Spleen (tissue), 11 donors: ENCODE results near the gene PXDN. TPM values are rescaled to one million over a fixed set of nuclear protein-coding genes. Genes with fewer than 3 reads are reported as not detected.

ENCODE experiments used
- DNase-seq: peaks from one replicate; pipeline ENCODE4 v3.0.0-alpha.2; 2020
- H3K27ac ChIP-seq, 8 donors: fragments of 200-600 bp; sonication (generic) in 7 of 8; 1 replicate in 4 of 8; 2 replicates in 4 of 8; pipeline versions ENCODE4 v1.5.0 to v1.8.0; 2016 to 2021; ENCODE audit warnings: inconsistent platforms in 4 of 8, mild to moderate bottlenecking in 4 of 8, moderate library complexity in 1 of 8
- H3K27me3 ChIP-seq, 7 donors: fragments of 200-600 bp; sonication (generic) in 6 of 7; replicated peaks in 1 of 7; 1 replicate in 4 of 7; 2 replicates in 3 of 7; pipeline versions ENCODE4 v1.5.0 to v1.8.0; 2016 to 2021; ENCODE audit warnings: inconsistent platforms in 3 of 7, mild to moderate bottlenecking in 1 of 7
- H3K36me3 ChIP-seq, 6 donors: fragments of 200-600 bp; sonication (generic) in 5 of 6; 1 replicate in 4 of 6; 2 replicates in 2 of 6; pipeline versions ENCODE4 v1.5.0 to v1.8.0; 2016 to 2021; ENCODE audit warnings: inconsistent platforms in 2 of 6
- H3K4me1 ChIP-seq, 6 donors: fragments of 200-600 bp; sonication (generic) in 5 of 6; 1 replicate in 3 of 6; 2 replicates in 3 of 6; pipeline versions ENCODE4 v1.5.0 to v1.8.0; 2016 to 2021; ENCODE audit warnings: inconsistent platforms in 3 of 6
- H3K4me3 ChIP-seq, 8 donors: fragments of 200-600 bp; sonication (generic) in 7 of 8; 1 replicate in 4 of 8; 2 replicates in 4 of 8; pipeline versions ENCODE4 v1.5.0 to v1.8.0; 2016 to 2021; ENCODE audit warnings: inconsistent platforms in 4 of 8, mild to moderate bottlenecking in 4 of 8, moderate library complexity in 2 of 8
- H3K9me3 ChIP-seq, 8 donors: fragments of 200-600 bp; sonication (generic) in 7 of 8; 1 replicate in 4 of 8; 2 replicates in 4 of 8; pipeline versions ENCODE4 v1.5.0 to v1.8.0; 2016 to 2021; ENCODE audit warnings: inconsistent platforms in 4 of 8
- POLR2A ChIP-seq, 3 donors: fragments of 450-650 bp; IDR thresholded peaks; one replicate each; pipeline ENCODE4 v1.5.1; 2017; ENCODE audit warnings: antibody characterized with exemption in 3 of 3, mild to moderate bottlenecking in 1 of 3
- POLR2AphosphoS5 ChIP-seq, 3 donors: sonication (generic); formaldehyde crosslinking; IDR thresholded peaks; one replicate each; pipeline ENCODE4 v1.5.1; 2017; ENCODE audit warnings: antibody characterized with exemption in 3 of 3
- WGBS, 5 donors: extraction: QIAGEN DNeasy Blood & Tissue Kit in 3 of 5; methylation state at CpG; one replicate each; pipeline versions ENCODE4 v1.1.5 to v1.1.7; 2013 to 2018; 5-methylcytosine and 5-hydroxymethylcytosine counted together
- intact Hi-C: fragments of 100-400 bp; cut with DNase I; formaldehyde crosslinking; loops from one replicate; pipeline ENCODE4 v1.15.0; 2023; ENCODE audit warnings: low total_unique reads
- polyA plus RNA-seq, 3 donors: library from polyadenylated mRNA; stranded (reverse); fragments of 200-250 nt; gene quantifications; one replicate each; pipeline ENCODE4 v1.2.1, GENCODE V29; 2013
- total RNA-seq, 7 donors: library from RNA; depleted of rRNA in 3 of 7; stranded (reverse); fragments of >200 nt in 3 of 7; fragmentation: NEBNext Ultra II Directional in 4 of 7; extraction: Animal tissue kit (Norgen Biotek cat#: 25700) in 4 of 7; gene quantifications; one replicate each; pipeline versions ENCODE4 v1.1.0 to v1.2.1, GENCODE V29; 2016 to 2021
- TF ChIP-seq, protein P1 (sequence below), 11 experiments: fragments of 200-600 bp in 7 of 11; fragments of 450-650 bp in 4 of 11; sonication (generic) in 4 of 11; IDR thresholded peaks in 8 of 11; conservative IDR thresholded peaks in 3 of 11; 1 replicate in 7 of 11; 2 replicates in 4 of 11; pipeline versions ENCODE4 v1.4.0 to v1.8.0; 2016 to 2021; ENCODE audit warnings: antibody characterized with exemption in 11 of 11, inconsistent platforms in 4 of 11, mild to moderate bottlenecking in 1 of 11
- donor health status: healthy with polysubstance abuse.
- donor health status: DM: no; HTN: no; CAD: no; lungs with moderate emphysema.
- donor health status: DM: no; HTN: no; CAD: no.
- donor health status: Bipolar disorder and iron deficiency.
- donor health status: healthy.
- donor health status: DM: no; HTN: no; CAD: no.
- donor health status: DM: yes; HTN: yes; CAD: no.

PXDN gene
- total and polyA plus RNA-seq, 10 donors: 1.9 to 49.3 (median 30.8) TPM

DNA sequence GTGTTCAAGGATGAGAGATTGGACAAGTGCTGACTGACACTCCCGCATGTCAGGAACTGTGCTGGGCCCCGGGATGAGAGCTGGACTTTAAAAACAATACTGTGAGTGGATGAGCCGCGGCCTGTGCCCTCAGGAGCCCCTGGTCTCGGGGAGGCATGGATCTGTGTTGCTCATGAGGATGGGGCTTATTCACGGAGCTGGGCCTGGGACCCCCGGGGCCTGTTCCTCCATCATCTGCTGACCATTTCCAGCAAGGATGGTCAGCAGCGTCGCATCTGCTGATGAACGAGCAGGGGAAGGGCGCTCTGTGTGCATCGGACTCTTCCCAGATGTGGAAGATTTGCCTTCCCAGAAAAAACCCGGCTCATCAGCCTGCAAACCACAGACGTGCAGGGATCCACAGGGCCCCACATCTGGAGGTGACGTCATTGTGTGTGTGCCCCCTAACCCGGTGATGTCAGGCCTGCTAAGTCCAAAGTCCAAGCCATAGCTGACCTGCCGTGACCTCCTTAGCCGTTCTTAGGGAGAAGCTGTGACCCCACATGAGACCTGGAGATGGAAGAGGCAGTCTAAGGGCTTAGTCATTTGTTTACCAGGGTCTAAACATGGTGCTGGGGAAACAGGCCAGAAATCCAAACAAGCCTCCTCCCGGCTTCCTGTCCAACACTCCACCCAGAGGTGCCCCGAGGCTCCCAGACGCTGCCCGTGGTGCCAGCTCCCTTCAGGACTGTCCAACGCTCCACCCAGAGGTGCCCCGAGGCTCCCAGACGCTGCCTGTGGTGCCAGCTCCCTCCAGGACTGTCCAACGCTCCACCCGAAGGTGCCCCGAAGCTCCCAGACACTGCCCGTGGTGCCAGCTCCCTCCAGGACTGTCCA lies 143.9 kb downstream of the PXDN start:
- Histone ChIP-seq H3K9me3 (no peaks in the 10 kb centered on the region), H3K27ac (no peak overlapping the region), H3K27me3 (peaks cover 0 to 19% (median 0%) of the 10 kb centered on the region in 7 donors), H3K4me3 (no peak overlapping the region), H3K4me1 (peaks cover 0 to 11% (median 9%) of the 10 kb centered on the region in 6 donors), H3K36me3 (no peaks in the 10 kb centered on the region)
- intact Hi-C loops: no loop called here
- TF ChIP-seq, protein P1, sequence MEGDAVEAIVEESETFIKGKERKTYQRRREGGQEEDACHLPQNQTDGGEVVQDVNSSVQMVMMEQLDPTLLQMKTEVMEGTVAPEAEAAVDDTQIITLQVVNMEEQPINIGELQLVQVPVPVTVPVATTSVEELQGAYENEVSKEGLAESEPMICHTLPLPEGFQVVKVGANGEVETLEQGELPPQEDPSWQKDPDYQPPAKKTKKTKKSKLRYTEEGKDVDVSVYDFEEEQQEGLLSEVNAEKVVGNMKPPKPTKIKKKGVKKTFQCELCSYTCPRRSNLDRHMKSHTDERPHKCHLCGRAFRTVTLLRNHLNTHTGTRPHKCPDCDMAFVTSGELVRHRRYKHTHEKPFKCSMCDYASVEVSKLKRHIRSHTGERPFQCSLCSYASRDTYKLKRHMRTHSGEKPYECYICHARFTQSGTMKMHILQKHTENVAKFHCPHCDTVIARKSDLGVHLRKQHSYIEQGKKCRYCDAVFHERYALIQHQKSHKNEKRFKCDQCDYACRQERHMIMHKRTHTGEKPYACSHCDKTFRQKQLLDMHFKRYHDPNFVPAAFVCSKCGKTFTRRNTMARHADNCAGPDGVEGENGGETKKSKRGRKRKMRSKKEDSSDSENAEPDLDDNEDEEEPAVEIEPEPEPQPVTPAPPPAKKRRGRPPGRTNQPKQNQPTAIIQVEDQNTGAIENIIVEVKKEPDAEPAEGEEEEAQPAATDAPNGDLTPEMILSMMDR (IDR thresholded peaks at IDR 0.05 in 8 of 11, conservative IDR thresholded peaks at IDR 0.05 in 3 of 11): no peak
- TF ChIP-seq POLR2A (IDR thresholded peaks at IDR 0.05): no peak
- no peak for TF ChIP-seq POLR2AphosphoS5 (IDR thresholded peaks at IDR 0.05)
- DNase-seq: no peak
- 83 to 88% (median 86%) methylated on average over 16 to 29 of the region's 29 CpGs for WGBS, 5 donors

DNA sequence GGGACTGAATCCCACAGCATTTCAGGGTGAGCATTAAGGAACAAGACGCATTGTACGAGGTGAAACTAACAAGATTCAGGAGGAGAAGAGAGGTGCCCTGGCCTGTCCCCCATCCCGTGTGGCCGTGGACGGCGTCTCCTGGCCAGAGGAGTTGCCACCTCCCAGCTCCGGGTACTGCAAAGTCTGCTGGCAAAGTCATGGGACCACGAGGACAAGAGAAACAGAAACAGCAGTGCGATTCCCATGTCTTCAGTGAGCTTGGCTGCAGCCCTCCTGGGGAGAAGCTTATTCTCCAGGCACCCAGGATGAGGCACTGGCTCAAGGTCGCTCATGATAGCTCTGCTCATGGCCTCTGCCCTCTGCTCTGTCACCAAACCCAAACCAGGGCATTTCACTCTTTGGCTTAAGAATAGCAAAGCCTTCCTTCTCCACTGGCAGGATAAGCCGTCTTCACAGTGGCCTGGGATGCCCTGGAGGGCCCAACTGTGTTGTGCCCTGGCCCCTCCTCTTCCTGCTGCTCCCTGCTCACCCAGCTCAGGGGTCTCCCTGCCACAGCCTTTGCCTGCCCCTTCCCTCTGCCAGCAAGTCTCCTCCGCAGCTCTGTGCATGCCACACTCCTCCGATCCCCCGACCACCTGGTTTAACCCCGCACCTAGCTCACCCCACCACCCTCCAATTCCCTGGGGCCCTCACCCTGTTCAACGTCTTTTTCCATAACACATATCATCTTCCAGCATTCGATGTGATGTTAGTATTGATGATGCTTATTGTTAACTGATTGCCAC lies 144.8 kb downstream of the PXDN start:
- Histone ChIP-seq H3K9me3 (no peaks in the 10 kb centered on the region), H3K4me1 (peaks cover 0 to 1% (median 0%) of the 10 kb centered on the region in 6 donors), H3K27me3 (peaks cover 0 to 11% (median 0%) of the 10 kb centered on the region in 7 donors), H3K36me3 (no peaks in the 10 kb centered on the region), H3K4me3 (no peak overlapping the region), H3K27ac (no peak overlapping the region)
- TF ChIP-seq POLR2AphosphoS5 (IDR thresholded peaks at IDR 0.05): no peak
- DNase-seq: no peak
- intact Hi-C loops: loop anchor here (10.0 kb wide), 1 partner anchor 145 kb away; the partner anchor contains the start of gene PXDN
- 84 to 89% (median 87%) methylated on average over 17 of the region's 17 CpGs for WGBS, 5 donors

DNA sequence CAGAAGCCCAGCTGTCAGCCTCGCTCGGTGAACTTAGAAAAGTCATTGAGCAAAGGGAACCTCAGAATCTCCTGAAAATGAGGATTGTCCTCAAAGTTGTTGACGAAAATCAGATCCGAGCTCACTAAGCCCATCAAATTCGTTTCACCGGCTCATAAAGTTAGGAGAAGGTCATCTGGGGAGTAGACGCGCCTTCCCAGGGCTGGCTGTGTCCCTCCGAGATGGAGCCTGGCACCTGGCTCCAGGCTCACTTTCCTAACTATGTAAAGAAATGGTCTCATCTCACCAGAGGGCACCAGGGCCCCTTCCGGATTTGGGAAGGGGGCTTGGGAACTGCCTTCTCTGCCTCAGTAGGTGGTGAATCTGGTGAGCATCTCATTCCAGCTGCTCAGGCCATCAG lies 145.5 kb downstream of the PXDN start:
- Histone ChIP-seq H3K9me3 (no peaks in the 10 kb centered on the region), H3K27ac (no peak overlapping the region), H3K27me3 (peaks cover 0 to 11% (median 0%) of the 10 kb centered on the region in 7 donors), H3K4me1 (peaks cover 0 to under 1% (median 0%) of the 10 kb centered on the region in 6 donors), H3K36me3 (no peaks in the 10 kb centered on the region), H3K4me3 (no peak overlapping the region)
- intact Hi-C loops: loop anchor here (10.0 kb wide), 1 partner anchor 146 kb away; the partner anchor contains the start of gene PXDN
- DNase-seq: no peak
- WGBS, 5 donors: 90 to 98% (median 91%) methylated on average over 10 of the region's 10 CpGs
- TF ChIP-seq POLR2A (IDR thresholded peaks at IDR 0.05) (no peak), POLR2AphosphoS5 (IDR thresholded peaks at IDR 0.05) (no peak)
- TF ChIP-seq, protein P1 (IDR thresholded peaks at IDR 0.05 in 8 of 11, conservative IDR thresholded peaks at IDR 0.05 in 3 of 11): no peak

DNA sequence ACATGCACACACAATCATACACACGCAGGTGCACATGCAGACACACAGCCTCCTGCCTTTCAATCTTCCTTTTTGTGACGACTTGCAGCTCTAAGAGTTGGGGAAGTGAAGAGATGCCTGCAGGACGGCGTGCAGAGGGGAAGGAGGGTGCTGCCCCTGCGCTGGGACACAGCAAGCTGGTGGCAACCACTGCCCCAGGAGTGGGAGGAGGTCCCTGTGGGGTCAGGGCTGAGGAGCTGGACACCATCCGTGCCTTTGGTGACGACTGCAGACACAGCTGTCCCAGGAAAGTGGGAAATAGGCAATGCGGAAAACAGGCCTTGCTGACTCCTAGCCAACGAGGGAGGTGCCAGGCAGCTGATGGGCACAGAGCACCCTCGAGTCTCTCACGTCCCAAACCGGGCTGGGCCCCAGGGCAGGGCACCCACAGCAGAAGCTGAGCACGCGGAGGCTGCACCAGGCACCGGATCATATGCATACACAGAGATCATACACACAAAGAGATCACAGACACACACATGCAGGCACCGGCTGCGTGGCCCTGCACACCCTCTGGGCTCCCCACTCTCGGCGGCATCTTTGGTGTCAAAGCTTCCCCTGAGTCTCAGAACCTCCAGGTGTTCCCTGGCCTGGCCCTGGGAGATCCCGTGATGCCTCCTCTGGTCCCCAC lies 146.1 kb downstream of the PXDN start:
- no peak for TF ChIP-seq POLR2A (IDR thresholded peaks at IDR 0.05)
- TF ChIP-seq POLR2AphosphoS5 (IDR thresholded peaks at IDR 0.05): no peak
- TF ChIP-seq, protein P1 (IDR thresholded peaks at IDR 0.05 in 8 of 11, conservative IDR thresholded peaks at IDR 0.05 in 3 of 11): no peak
- no peak for DNase-seq

More for the DNA sequence above, 146.1 kb downstream of the PXDN start:
- Histone ChIP-seq H3K9me3 (no peaks in the 10 kb centered on the region), H3K27ac (no peak overlapping the region), H3K27me3 (peaks cover 0 to 11% (median 0%) of the 10 kb centered on the region in 7 donors), H3K4me1 (peaks cover 0 to 7% (median 0%) of the 10 kb centered on the region in 6 donors), H3K4me3 (no peak overlapping the region), H3K36me3 (no peaks in the 10 kb centered on the region)
- intact Hi-C loops: loop anchor here (10.0 kb wide), 1 partner anchor 147 kb away; the partner anchor contains the start of gene PXDN
- WGBS, 5 donors: 74 to 84% (median 81%) methylated on average over 17 to 20 of the region's 20 CpGs
